GM23338 (cell line): ENCODE measurements around the gene ARRB1. TPM values are rescaled to one million over a fixed set of nuclear protein-coding genes. Genes with fewer than 3 reads are reported as not detected.

ENCODE experiments used
- ATAC-seq: fragments of 200-7000 bp; cut with Tn5 transposase; 3 replicates; pipeline ENCODE4 v1.9.1; 2020
- DNase-seq: peaks from one replicate; pipeline ENCODE4 v3.0.0-alpha.2; 2015; ENCODE audit warnings: low spot score
- H2AFZ ChIP-seq: fragments of 200-600 bp; sonication (generic); 2 replicates; pipeline ENCODE4 v1.8.0; 2016; ENCODE audit warnings: antibody characterized with exemption, mild to moderate bottlenecking, moderate library complexity
- H3F3A ChIP-seq: fragments of 200-600 bp; sonication (generic); replicated peaks from 2 replicates; pipeline ENCODE4 v1.8.0; 2017; ENCODE audit warnings: antibody characterized with exemption, mixed run types, low read depth
- H3K27ac ChIP-seq: fragments of 200-600 bp; sonication (generic); 2 replicates; pipeline ENCODE4 v1.6.1; 2016; ENCODE audit warnings: low read depth
- H3K27me3 ChIP-seq: fragments of 200-600 bp; sonication (generic); 2 replicates; pipeline ENCODE4 v1.8.0; 2016; ENCODE audit warnings: mild to moderate bottlenecking, mixed run types, moderate library complexity; ENCODE audit not compliant: insufficient read depth
- H3K36me3 ChIP-seq: fragments of 200-600 bp; sonication (generic); 2 replicates; pipeline ENCODE4 v1.8.0; 2016; ENCODE audit warnings: mild to moderate bottlenecking; ENCODE audit not compliant: insufficient read depth
- H3K4me1 ChIP-seq: fragments of 200-600 bp; sonication (generic); 2 replicates; pipeline ENCODE4 v1.8.0; 2016; ENCODE audit warnings: mild to moderate bottlenecking, moderate library complexity; ENCODE audit not compliant: insufficient read depth
- H3K4me2 ChIP-seq: fragments of 200-600 bp; sonication (generic); 2 replicates; pipeline ENCODE4 v1.7.1; 2017; ENCODE audit warnings: mixed run types
- H3K4me3 ChIP-seq: fragments of 200-600 bp; sonication (generic); 2 replicates; pipeline ENCODE4 v1.6.1; 2016; ENCODE audit warnings: mixed run types
- H3K79me2 ChIP-seq: fragments of 200-600 bp; sonication (generic); replicated peaks from 2 replicates; pipeline ENCODE4 v1.8.0; 2017; ENCODE audit warnings: mild to moderate bottlenecking; ENCODE audit not compliant: insufficient read depth
- H3K9me2 ChIP-seq: fragments of 200-600 bp; sonication (generic); 2 replicates; pipeline ENCODE4 v1.8.0; 2017; ENCODE audit not compliant: insufficient read depth
- H4K20me1 ChIP-seq: fragments of 200-600 bp; sonication (generic); replicated peaks from 2 replicates; pipeline ENCODE4 v1.8.0; 2017; ENCODE audit warnings: mild to moderate bottlenecking; ENCODE audit not compliant: insufficient read depth
- H3K27ac Mint-ChIP-seq: 2 replicates; pipeline ENCODE4 v1.8.0; 2020; ENCODE audit warnings: inconsistent platforms, mild to moderate bottlenecking, moderate library complexity, mixed read lengths
- H3K27me3 Mint-ChIP-seq: 3 replicates; pipeline ENCODE4 v1.8.0; 2022; ENCODE audit warnings: low read depth, mild to moderate bottlenecking, moderate library complexity, mixed read lengths, inconsistent platforms; ENCODE audit not compliant: insufficient read depth, poor library complexity
- H3K36me3 Mint-ChIP-seq: 3 replicates; pipeline ENCODE4 v1.8.0; 2021; ENCODE audit warnings: low read depth, mild to moderate bottlenecking, inconsistent platforms, moderate library complexity, mixed read lengths
- H3K4me1 Mint-ChIP-seq: 3 replicates; pipeline ENCODE4 v1.8.0; 2020; ENCODE audit warnings: mild to moderate bottlenecking, inconsistent platforms, mixed read lengths
- H3K4me3 Mint-ChIP-seq: 3 replicates; pipeline ENCODE4 v1.8.0; 2021; ENCODE audit warnings: moderate library complexity, mild to moderate bottlenecking, inconsistent platforms, mixed read lengths
- H3K9me3 Mint-ChIP-seq: 3 replicates; pipeline ENCODE4 v1.8.0; 2020; ENCODE audit warnings: moderate library complexity, mild to moderate bottlenecking, inconsistent platforms, mixed read lengths
- CREB1 ChIP-seq: fragments of 250-450 bp; sonication (Bioruptor Pico); IDR thresholded peaks from 2 replicates; pipeline ENCODE4 v1.5.0; 2020; ENCODE audit warnings: low read depth, mild to moderate bottlenecking, moderate library complexity
- EZH2phosphoT487 ChIP-seq: fragments of 200-600 bp; sonication (generic); IDR thresholded peaks from one replicate; pipeline ENCODE4 v1.8.1; 2018; ENCODE audit warnings: antibody characterized with exemption; ENCODE audit not compliant: unreplicated experiment
- POLR2AphosphoS5 ChIP-seq: IDR thresholded peaks from 2 replicates; pipeline ENCODE4 v1.6.1; 2016; ENCODE audit warnings: antibody characterized with exemption, low read depth
- ZNF114 ChIP-seq: fragments of 250-450 bp; sonication (Bioruptor Pico); IDR thresholded peaks from 2 replicates; pipeline ENCODE4 v1.5.0; 2020; ENCODE audit warnings: mild to moderate bottlenecking, moderate library complexity
- polyA plus RNA-seq: library from polyadenylated mRNA; unstranded; fragments of >200 nt; fragmentation: Nextera tagmentation; extraction: Ambion mirVana; gene quantifications from 2 replicates; pipeline ENCODE4 v1.2.1, GENCODE V29; 2016
- total RNA-seq: library from RNA; depleted of rRNA; stranded (reverse); fragments of >200 nt; shearing (Covaris generic); gene quantifications from 2 replicates; pipeline ENCODE4 v1.2.3, GENCODE V29; 2014
- TF ChIP-seq, protein P1 (sequence below): IDR thresholded peaks from 2 replicates; pipeline ENCODE4 v1.6.1; 2016; ENCODE audit warnings: antibody characterized with exemption
- TF ChIP-seq, protein P2 (sequence below): fragments of 250-450 bp; sonication (Bioruptor Pico); IDR thresholded peaks from 2 replicates; pipeline ENCODE4 v1.5.0; 2020; ENCODE audit warnings: mild to moderate bottlenecking, moderate library complexity
- TF ChIP-seq, protein P3 (sequence below), 2 experiments: fragments of 200-600 bp in 1 of 2; sonication (generic) in 1 of 2; conservative IDR thresholded peaks; 2 replicates each; pipeline versions ENCODE4 v1.5.1 to v1.6.1; 2016 to 2017; ENCODE audit warnings: antibody characterized with exemption in 2 of 2, low read depth in 2 of 2, mild to moderate bottlenecking in 2 of 2, moderate library complexity in 1 of 2

The ARRB1 gene
- total and polyA plus RNA-seq, 2 experiments from 2014 or later = 6.3 to 11.1 TPM

DNA sequence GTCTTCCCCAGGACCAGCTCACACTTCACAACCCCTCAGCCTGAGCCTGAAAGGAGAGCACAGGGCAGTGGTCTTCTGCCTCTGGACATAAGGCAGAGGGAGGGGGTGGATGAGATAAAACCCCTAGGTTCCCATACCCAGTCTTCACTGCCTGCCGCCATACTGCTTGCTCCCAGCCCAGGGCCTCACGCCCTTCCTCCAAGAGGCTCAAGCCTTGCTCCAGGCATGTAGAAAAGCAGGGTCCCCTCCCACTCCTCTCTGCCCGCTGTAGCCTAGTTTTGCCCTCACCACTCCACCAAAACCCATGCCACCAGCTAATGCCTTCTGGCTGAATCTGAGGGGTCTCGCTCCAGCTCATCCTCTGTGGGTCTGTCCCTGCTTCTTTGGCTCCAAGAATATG lies 5.2 kb downstream of the ARRB1 start (continued):
- TF ChIP-seq EZH2phosphoT487 (no peak), POLR2AphosphoS5 (no peak)
- TF ChIP-seq, protein P1, sequence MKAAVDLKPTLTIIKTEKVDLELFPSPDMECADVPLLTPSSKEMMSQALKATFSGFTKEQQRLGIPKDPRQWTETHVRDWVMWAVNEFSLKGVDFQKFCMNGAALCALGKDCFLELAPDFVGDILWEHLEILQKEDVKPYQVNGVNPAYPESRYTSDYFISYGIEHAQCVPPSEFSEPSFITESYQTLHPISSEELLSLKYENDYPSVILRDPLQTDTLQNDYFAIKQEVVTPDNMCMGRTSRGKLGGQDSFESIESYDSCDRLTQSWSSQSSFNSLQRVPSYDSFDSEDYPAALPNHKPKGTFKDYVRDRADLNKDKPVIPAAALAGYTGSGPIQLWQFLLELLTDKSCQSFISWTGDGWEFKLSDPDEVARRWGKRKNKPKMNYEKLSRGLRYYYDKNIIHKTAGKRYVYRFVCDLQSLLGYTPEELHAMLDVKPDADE = no peak
- TF ChIP-seq, protein P2, sequence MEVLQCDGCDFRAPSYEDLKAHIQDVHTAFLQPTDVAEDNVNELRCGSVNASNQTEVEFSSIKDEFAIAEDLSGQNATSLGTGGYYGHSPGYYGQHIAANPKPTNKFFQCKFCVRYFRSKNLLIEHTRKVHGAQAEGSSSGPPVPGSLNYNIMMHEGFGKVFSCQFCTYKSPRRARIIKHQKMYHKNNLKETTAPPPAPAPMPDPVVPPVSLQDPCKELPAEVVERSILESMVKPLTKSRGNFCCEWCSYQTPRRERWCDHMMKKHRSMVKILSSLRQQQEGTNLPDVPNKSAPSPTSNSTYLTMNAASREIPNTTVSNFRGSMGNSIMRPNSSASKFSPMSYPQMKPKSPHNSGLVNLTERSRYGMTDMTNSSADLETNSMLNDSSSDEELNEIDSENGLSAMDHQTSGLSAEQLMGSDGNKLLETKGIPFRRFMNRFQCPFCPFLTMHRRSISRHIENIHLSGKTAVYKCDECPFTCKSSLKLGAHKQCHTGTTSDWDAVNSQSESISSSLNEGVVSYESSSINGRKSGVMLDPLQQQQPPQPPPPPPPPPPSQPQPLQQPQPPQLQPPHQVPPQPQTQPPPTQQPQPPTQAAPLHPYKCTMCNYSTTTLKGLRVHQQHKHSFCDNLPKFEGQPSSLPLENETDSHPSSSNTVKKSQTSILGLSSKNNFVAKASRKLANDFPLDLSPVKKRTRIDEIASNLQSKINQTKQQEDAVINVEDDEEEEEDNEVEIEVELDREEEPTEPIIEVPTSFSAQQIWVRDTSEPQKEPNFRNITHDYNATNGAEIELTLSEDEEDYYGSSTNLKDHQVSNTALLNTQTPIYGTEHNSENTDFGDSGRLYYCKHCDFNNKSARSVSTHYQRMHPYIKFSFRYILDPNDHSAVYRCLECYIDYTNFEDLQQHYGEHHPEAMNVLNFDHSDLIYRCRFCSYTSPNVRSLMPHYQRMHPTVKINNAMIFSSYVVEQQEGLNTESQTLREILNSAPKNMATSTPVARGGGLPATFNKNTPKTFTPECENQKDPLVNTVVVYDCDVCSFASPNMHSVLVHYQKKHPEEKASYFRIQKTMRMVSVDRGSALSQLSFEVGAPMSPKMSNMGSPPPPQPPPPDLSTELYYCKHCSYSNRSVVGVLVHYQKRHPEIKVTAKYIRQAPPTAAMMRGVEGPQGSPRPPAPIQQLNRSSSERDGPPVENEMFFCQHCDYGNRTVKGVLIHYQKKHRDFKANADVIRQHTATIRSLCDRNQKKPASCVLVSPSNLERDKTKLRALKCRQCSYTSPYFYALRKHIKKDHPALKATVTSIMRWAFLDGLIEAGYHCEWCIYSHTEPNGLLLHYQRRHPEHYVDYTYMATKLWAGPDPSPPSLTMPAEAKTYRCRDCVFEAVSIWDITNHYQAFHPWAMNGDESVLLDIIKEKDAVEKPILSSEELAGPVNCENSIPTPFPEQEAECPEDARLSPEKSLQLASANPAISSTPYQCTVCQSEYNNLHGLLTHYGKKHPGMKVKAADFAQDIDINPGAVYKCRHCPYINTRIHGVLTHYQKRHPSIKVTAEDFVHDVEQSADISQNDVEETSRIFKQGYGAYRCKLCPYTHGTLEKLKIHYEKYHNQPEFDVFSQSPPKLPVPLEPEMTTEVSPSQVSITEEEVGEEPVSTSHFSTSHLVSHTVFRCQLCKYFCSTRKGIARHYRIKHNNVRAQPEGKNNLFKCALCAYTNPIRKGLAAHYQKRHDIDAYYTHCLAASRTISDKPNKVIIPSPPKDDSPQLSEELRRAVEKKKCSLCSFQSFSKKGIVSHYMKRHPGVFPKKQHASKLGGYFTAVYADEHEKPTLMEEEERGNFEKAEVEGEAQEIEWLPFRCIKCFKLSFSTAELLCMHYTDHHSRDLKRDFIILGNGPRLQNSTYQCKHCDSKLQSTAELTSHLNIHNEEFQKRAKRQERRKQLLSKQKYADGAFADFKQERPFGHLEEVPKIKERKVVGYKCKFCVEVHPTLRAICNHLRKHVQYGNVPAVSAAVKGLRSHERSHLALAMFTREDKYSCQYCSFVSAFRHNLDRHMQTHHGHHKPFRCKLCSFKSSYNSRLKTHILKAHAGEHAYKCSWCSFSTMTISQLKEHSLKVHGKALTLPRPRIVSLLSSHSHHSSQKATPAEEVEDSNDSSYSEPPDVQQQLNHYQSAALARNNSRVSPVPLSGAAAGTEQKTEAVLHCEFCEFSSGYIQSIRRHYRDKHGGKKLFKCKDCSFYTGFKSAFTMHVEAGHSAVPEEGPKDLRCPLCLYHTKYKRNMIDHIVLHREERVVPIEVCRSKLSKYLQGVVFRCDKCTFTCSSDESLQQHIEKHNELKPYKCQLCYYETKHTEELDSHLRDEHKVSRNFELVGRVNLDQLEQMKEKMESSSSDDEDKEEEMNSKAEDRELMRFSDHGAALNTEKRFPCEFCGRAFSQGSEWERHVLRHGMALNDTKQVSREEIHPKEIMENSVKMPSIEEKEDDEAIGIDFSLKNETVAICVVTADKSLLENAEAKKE (CRISPR knock-in tag) = no peak

DNA sequence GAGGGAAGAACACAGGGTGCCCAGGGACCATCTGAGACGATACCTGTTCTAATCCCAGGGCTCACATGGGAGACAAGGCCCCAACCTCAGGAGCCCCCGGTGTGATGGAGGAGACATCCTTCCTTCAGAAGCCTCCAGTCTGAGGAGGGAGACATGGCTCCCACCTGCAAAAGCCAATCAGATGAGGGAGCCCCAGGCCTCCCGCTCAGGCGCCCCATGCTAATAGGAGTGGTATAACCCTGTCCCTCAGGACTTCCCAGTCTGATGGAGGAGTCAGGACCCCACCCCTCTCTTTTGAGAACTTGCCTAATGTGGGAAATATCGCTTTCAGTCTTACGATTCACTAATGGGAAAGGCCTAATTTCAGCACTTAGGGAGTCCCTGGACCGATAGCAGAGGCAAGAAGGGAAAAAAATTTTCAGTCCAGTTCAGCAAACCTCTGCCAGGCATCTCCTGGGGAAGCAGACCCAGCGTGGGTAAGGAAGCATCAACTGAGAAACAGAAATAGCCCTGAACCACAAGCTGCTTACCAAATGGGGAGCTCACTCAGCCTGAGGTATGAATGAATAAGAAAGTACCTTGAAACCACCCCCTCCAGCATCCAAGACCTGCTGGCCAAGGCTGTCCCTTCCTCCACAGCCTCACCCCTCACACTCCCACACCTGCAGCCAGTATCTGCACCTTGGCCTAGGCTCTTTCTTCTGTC lies 5.9 kb downstream of the ARRB1 start:
- Mint-ChIP-seq H3K4me1 (peaks cover 92% of the 10 kb centered on the region), H3K27me3 (peaks cover 17% of the 10 kb centered on the region), H3K36me3 (peaks cover 39% of the 10 kb centered on the region), H3K9me3 (no peaks in the 10 kb centered on the region; the same call in 2 of the 3 replicates), H3K4me3 (no peak overlapping the region; the same call in 2 of the 3 replicates), H3K27ac (peak overlapping the region; percentile 86; the same call in 1 of the 2 replicates)
- Histone ChIP-seq H4K20me1 (no peaks in the 10 kb centered on the region), H3K4me2 (no peak overlapping the region), H2AFZ (no peak overlapping the region), H3K9me2 (no peaks in the 10 kb centered on the region), H3K79me2 (no peaks in the 10 kb centered on the region), H3K36me3 (no peaks in the 10 kb centered on the region), H3K4me1 (peaks cover 57% of the 10 kb centered on the region), H3K27ac (no peak overlapping the region), H3F3A (no peaks in the 10 kb centered on the region), H3K4me3 (no peak overlapping the region), H3K27me3 (peaks cover 6% of the 10 kb centered on the region)
- ATAC-seq (no peak), DNase-seq (no peak)
- TF ChIP-seq, protein P3, sequence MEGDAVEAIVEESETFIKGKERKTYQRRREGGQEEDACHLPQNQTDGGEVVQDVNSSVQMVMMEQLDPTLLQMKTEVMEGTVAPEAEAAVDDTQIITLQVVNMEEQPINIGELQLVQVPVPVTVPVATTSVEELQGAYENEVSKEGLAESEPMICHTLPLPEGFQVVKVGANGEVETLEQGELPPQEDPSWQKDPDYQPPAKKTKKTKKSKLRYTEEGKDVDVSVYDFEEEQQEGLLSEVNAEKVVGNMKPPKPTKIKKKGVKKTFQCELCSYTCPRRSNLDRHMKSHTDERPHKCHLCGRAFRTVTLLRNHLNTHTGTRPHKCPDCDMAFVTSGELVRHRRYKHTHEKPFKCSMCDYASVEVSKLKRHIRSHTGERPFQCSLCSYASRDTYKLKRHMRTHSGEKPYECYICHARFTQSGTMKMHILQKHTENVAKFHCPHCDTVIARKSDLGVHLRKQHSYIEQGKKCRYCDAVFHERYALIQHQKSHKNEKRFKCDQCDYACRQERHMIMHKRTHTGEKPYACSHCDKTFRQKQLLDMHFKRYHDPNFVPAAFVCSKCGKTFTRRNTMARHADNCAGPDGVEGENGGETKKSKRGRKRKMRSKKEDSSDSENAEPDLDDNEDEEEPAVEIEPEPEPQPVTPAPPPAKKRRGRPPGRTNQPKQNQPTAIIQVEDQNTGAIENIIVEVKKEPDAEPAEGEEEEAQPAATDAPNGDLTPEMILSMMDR (conservative IDR thresholded peaks at IDR 0.05; ENCODE audit: low read depth in 2 of 2) = no peak
- no peak for TF ChIP-seq ZNF114 (CRISPR knock-in tag)
- TF ChIP-seq CREB1 (CRISPR knock-in tag) = no peak
